GM19468 (cell line): ENCODE measurements around the gene ZFHX3.

Experiments used
- ATAC-seq: cut with Tn5 transposase; IDR thresholded peaks from one replicate; pipeline ENCODE4 v1.9.1; 2021; ENCODE audit warnings: mild to moderate bottlenecking, moderate library complexity, moderate number of reproducible peaks; ENCODE audit not compliant: unreplicated experiment; ENCODE audit errors: extremely low read depth

ZFHX3 gene

DNA sequence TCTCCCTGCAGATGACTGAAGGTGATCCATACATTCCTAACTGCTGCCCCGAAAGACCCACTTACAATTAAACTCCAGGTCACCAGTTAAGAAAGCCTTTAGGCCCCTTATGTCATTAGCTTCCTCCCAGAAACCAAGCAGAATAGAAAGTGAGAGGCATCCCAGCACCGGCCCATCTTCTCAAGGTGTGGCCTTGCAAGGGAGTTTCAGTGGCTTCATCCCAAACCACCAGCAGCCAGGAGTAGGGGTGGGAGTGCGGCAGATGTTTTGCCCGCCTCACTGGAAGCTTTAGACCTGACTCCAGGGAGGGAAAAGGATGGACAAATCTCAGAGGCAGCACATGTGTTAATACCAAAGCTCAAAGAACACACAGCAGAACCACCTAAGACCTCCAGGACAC, 5.1 kb downstream of the ZFHX3 start:
- ATAC-seq, result no peak

DNA sequence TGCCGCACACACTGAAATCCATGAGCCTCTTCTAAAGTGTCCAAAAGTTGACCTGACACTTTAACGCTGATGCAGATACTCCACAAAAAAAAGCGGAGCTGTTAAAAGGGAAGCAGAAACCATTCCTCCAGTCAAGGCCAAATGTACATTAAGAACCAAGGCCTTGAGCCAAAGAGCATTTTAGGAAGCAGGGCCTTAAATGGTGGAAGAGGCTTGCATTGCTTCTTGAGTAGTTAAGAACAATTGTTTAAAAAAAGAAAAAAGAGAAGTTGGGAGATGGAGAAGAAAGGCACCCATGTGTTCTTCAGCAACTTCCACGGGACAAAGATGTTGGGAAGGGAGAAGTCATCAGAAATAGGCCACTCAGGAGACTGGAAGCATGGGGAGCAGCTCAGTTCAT, 6.3 kb downstream of the ZFHX3 start:
- no peak for ATAC-seq

DNA sequence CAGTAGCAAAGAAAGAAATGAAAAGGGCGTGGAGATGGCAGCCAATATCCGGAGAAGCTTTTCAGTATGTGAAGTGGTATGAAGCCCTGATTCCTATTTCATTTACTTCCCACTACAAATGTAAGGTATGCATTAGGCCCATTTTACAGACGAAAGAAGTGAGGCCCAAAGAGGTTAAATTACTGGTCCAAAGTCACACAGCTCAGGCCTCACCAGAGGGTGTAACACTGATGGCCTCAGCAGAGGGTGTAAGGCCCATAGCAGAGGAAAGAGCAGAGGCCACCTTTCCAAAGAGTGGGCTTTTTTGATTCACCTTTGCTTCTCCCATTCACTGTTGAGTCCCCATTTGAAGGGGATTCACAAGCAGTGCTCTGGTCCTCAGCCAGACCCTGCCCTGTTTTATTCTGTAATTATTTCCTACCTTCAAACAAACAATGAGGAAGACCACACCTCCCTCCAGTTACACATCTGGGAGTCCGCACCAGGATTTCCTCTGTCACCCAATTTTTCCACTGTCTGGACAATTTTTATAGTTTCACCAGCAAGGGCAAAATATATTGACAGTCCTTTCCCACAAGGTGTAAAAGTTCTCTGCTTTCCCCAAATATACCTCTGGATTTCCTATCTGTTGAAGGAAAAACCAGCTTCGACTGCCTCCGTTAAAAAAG, 7.1 kb downstream of the ZFHX3 start:
- ATAC-seq, result no peak

DNA sequence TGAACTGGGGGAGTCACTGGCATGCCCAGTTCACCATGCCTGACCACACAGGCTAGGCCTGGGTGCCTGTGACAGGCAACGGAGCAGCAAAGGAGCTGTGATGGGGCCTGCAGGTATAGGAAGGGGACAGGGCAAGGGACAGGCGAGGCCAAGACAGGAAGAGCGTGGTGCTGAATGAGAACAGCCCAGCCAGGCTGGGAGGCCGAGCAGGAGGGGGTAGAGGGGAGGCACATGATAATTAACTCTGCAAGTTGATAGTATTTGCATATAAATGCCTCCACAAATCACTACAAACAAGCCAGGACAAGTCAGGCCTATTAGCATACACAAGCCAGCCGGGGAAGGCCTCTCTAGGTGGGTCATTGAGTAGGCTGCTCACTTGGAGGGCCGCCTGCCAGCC, 7.8 kb downstream of the ZFHX3 start:
- ATAC-seq, result no peak

DNA sequence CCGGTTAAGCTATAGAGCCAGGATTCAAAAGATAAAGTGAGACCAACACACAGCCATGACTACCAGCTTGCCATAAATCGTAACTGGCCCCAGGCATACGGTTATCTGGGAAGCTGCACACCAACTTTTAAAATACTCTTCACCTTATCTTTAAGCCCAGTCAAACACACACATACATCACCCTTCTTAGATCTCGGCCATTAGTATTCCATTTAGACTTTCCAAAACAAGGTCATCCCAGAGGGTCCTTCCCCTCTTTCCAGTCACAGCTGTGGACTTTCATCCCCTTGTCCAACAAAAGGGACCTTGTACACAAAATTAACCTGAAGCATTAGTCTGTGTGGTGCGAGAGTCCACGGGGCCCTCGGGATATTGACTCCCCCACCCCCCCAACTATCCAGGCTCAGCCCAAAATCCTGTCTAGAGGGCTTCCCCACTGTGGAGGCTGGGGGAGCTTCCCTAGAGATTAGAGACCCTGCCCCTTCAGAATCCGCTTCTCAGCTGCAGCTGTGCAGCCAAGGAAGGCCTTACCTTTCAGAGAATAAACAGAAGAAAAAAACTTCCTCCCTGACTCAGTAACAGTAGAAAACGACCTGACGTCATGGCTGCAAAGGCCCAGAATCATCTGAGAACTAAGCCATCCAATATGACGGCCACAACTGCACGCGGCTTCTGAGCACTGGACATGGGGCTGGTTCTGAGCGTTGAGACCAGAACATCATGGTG, 9.9 kb downstream of the ZFHX3 start:
- no peak for ATAC-seq

DNA sequence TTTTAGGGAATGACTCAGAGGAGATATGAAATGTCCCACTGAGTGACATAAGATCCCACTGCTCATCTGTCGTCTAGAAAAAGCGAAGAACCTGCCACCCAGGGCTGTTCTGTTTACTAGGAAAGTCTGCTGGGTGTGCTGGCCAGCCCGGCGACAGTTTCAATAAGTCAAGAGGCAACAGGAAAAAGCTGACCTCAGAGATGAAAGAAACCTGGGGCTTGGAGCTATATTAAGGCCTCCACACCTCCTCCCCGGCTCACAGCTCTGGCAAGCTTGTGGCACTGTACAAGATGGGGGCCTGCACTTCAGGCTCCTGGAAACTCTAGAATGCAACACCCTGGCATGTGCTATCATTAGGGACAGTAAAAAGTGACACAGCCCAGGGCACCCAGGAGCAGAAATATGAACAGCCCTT, 10.6 kb downstream of the ZFHX3 start:
- ATAC-seq, result no peak

DNA sequence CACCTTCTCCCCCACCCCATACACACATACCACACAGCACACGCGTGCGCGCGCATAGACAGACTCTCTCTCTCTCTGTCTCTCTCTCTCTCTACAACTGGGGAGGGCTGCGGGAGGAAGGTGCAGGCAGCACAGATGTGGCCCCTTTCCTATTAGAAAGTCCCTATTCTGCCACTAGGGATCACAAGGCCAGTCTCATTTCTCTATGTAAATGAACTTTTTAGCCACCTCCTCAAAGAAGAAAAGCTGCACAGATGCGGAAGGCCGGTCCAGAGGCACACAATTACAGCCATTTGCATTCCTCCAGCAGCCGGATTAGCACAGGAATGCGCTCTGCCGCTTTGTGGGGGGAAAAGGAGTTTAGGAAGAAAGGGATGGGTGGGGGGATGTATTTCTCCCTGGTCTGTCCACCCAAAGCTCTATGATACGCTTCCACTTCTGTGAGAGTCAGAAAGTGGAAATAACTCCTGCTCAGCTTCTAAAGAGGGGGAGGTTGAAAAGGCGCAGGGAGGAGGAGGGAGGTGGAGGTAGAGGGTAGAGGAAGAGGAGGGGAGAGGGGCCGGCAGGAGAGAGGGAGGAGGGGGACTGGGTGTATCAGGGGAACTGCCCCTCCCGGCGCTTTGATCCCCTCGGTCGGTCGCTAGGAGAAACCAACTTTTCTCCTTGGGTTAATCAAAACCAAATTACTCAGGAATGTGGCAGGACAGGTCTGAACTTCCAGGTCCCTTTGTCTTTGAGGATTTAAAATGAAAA, 11.7 kb downstream of the ZFHX3 start:
- ATAC-seq, result peak; percentile 66

DNA sequence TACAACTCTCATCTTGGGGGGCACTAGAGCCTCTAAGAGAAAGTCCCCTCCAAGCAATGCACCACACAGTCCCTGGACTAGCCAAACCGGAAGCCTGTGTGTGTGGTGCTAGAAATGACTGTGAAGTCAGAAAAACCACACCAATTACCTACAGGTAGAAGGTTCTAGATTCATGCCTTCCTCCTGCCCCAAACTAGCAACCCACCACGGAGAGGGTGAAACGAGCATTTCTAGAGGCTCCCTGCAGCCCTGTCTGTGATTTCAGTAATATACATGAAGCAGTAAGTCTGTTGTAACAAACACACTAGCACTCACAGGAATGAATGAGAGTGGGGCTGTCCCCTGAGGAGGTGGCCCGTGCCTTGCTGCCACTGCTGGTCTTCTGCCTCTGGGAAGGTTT, 13.6 kb downstream of the ZFHX3 start:
- no peak for ATAC-seq

DNA sequence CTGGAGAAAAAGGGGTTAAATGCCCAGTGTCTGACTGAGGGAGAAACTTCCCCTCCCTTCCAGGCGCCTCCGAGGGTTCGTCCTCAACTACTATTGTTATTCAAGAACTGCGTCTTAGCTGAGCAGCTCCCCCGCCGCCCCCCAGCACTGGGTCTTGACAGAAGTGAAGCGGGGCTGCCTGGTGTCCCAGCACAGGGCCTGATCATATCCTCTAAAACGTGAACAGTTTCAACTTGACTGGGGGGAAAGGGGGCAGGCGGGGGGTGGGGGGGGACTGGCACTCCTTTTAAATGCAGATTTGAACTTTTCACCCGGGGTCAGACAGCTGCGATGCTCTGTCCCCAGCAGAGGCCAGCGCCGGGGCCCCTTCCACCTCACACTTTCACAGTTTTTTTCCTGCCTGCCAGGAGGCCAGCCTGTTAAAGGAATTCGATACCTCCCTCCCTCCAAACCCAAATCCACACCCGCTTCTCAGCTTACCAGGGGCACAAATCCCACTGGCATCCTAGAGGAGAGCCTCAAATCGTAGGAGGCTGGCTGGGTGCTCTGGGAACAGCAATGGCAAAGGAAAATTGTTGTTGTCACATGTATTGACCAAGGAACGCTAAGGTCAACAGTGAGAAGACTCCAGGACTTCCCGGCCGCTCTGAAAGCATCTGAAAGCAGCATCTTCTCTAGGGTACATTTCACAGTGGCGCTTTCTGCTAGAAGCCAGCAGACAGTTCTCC, 14.5 kb downstream of the ZFHX3 start:
- no peak for ATAC-seq

DNA sequence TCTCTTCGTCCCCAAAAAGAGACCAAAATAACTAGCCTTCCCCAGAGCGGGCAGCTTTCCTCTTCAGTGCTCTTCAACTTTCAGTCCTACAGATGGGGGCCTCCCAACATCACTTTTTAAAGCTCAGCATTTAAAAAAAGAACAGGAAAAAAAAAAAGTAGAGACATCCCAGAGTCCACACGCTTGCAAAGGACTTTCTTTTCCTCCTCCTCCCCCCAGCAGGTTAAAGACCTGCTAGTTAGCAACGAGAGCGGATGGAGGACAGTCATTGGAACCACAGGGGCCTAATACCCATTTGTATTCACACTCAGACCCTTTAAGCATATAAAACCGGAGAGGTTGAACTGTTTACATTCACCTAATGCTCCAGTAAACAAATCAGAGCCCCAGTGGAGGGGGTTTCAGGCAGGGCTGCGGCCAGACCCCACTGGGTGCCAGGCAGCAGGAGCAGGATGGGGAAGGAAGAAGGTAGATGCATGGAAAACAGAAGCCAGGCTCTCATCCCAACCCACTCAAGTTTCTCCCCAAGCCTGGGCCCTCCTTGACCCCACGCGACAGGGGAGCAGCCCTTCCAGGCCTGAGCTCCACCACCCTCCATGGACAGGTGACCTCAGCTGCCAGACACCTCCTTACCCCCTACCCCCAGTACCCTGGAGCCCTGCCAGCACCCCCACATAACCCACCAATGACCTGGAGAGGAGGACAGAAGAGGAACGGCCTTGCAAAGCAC, 15.2 kb downstream of the ZFHX3 start:
- ATAC-seq, result no peak

DNA sequence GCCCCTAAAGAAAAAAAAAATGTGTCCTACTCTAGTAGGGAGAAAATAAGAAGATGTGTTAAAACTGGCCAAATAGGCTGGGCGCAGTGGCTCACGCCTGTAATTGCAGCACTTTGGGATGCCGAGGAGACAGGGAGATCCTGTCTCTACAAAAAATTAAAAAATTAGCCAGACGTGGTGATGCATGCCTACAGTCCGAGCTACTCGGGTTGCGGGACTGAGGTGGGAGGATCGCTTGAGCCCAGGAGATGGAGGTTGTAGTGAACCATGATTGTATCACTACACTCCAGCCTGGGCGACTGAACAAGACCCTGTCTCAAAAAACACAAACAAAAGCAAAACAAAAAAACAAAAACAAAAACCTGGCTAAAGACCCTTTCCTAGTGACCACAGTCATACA, 15.9 kb downstream of the ZFHX3 start:
- no peak for ATAC-seq

DNA sequence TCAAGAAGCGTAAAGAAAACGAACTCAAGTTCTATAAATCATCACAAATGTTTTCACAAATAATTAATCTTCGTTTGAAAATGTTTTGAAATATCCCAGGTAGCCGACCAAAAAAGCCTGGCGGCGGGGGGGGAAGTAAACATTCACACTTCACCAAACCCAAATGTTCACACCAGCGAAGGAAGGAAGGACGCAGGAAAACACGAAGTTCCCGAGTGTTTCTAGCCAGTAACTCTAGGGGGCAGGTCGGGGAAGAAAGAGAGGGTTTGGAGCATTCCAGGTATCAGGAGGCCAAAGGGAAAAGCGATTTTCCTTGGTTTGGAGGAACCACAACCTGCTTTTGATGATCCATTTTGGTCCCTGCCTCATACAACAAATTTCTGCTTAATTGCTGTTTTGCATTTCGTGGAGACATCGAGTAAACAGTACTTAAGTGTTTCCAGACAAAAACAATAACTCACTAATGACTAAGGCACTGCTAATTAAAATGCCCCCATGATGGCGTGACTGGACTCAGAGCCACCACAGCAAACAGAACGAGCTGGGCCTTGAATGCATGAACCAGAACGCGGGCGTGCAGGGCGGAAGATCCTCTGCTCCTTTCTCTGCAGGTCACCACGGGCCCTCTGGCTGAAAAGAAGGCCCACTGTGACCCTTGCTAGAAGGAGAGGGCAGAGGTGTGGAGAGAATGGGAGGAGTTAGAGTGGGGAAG, 16.6 kb downstream of the ZFHX3 start:
- no peak for ATAC-seq

DNA sequence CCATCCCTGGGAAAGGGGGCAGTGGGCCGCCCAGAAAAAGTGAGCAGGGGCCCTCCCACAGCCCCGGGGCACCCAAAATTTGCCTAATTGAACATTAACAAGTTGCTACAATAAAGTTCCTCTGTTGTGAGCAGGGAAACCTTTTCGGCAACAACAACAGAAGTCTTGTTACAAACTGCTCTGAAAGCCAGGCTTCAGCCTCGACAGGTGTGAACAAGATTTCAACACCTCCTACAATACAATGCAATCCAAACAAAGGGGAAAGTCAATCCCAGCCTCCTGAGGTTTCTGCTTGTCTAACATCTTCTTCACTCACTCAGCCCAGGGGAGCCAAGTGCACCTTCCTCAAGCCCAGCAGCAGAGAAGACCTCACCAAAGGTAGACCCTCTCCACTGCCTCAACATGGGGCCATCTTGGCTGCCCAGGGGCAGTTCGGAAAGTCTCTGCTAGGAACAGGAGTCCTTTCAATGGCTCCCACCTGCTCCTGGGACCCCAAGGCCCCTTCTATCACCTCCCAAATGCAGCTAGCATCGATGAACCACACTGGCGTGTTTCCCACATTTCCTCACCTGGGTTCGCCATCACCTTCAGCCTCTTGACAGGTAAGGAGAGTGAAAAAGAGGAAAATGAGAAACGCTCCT, 19.1 kb downstream of the ZFHX3 start:
- ATAC-seq, result no peak

DNA sequence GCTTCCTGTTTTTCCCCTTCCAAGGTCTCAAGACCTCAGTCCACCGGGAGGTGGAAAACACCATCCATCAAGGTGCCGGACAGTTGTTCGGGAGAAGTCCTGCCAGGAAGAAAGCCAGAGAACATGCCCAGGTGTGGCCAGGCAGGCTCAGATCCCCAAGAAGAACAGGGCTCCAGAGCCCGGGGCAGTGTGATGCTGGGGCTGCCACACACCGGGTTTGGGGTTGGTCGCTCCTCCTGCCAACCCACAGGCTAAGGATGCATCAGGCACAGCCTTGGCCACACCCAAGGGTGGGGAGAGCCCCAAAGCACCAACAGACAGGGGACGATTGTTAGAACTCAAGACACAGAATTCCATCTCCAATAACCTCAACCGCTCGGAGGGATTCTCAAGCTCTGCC, 19.7 kb downstream of the ZFHX3 start:
- no peak for ATAC-seq

DNA sequence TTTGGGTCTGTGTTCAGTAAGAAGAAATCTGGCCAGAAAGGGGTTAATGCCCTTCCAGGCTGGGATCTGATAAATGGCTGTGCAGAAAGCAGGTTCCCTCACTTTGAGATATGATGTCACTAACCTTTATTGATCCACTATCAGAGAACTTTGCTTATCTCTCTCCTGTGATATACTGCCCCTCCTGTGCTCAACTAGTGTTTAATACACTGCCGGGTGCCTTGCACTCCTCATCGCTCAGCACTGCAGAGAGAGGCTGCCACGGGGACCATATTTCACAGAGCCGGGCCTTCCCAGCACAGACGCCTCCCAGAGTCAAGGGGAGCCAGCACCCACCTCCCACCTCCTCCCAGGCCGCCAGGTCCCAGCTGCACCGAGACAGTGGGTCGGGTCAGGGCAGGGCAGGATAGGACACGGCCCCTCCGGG, 20.2 kb downstream of the ZFHX3 start:
- no peak for ATAC-seq

DNA sequence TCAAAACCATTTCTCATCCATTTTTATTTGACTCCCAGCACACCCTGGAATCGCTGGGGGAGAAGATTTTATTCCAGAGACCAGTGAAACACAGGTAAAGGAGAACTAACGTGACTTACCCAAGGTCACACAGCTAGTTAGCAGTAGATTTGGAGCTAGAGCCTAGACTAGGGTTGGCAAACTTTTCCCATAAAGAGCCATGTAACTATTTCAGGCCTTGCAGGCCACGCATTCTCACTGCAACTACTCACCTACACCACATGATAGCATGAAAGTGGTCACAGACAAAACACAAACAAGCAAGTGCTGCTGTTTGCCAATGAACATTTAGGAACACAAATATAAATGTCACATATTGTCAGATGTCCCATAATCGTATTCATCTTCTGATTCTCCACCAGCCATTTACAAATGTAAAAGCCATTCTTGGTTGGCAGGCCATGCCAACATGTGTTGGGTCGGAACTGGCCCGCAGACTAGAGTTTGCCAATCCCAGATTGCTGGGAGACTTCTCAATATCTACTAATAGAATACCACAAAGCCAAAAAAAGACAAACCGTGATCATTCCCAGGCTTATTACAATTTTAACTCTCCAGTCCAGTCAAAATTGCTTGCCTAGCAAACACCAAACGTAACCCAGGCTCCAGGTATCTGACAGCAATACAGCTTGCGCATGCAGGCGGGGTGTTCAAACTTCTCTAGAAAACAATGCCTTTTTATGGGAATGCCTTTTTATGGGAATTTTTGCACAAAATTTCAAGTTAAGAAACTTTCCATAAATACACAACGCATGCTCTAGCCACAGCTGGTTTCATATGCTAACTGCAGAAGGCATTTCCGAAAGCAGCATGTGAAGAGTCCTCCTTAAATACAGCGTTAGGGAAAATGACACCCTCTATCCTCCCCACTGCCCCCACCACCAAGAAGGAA, 20.9 kb downstream of the ZFHX3 start:
- ATAC-seq, result no peak

DNA sequence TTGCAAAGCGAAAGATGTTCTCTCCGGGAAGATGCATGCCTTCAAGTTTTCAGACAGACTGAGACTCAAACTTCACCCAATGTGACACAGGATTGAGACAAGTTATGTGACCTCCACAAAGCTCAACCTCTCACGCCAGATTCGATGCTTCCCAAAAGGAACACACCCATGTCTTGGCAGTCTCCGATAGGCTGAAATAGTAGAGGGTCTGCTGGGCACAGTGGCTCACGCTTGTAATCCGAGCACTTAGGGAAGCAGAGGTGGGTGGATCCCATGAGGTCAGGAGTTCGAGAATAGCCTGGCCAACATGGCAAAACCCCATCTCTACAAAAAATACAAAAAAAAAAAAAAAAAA, 22.1 kb downstream of the ZFHX3 start:
- no peak for ATAC-seq
